ENCODE data around the gene CSH1. TPM values are rescaled to one million over a fixed set of nuclear protein-coding genes. Genes with fewer than 3 reads are reported as not detected.

The CSH1 gene
- total RNA-seq, 4 donors from 2014 or later = not detected

DNA sequence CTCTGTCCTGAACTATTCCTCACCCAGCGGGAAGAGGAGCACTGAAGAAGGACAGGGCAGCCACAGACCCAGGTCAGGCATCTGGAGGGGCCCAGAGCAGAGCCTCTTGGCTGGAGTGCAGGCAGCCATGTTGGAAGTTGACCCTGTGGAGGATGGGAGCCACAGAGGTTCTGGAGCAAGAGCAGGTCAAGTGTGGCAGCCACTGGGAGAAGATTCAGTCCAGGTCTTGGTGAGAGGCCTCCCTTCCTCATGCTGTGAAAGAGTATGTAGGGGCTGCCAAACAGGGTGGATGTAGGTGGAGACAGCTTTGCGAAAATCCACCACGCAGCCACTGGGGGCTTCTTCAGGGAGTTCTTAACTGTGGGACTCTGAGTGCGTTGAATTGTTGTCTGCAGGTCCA, 36.3 kb upstream of the CSH1 start:
- H3K27me3 ChIP-seq = peaks cover 17% of the 10 kb centered on the region
- no peak for ATAC-seq
- no peak overlapping the region for H3K4me3 ChIP-seq
- H3K36me3 ChIP-seq = no peaks in the 10 kb centered on the region
- no peak overlapping the region for H3K27ac ChIP-seq
- no peak for TF ChIP-seq POLR2A (IDR thresholded peaks at IDR 0.05)
- TF ChIP-seq POLR2AphosphoS5 (IDR thresholded peaks at IDR 0.05) = no peak
- TF ChIP-seq EP300 (IDR thresholded peaks at IDR 0.05) = no peak
- TF ChIP-seq, protein P1, sequence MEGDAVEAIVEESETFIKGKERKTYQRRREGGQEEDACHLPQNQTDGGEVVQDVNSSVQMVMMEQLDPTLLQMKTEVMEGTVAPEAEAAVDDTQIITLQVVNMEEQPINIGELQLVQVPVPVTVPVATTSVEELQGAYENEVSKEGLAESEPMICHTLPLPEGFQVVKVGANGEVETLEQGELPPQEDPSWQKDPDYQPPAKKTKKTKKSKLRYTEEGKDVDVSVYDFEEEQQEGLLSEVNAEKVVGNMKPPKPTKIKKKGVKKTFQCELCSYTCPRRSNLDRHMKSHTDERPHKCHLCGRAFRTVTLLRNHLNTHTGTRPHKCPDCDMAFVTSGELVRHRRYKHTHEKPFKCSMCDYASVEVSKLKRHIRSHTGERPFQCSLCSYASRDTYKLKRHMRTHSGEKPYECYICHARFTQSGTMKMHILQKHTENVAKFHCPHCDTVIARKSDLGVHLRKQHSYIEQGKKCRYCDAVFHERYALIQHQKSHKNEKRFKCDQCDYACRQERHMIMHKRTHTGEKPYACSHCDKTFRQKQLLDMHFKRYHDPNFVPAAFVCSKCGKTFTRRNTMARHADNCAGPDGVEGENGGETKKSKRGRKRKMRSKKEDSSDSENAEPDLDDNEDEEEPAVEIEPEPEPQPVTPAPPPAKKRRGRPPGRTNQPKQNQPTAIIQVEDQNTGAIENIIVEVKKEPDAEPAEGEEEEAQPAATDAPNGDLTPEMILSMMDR (IDR thresholded peaks at IDR 0.05) = no peak
- peaks cover 0 to 17% (median 4%) of the 10 kb centered on the region in 3 donors for H3K4me1 ChIP-seq
- WGBS, 2 donors (ENCODE audit: low coverage in 1 of 2) = 90% methylated on average over 2 of the region's 4 CpGs; no CpG with 5 or more reads in 1 of the 2 donors
- no peaks in the 10 kb centered on the region for H3K9me3 ChIP-seq

DNA sequence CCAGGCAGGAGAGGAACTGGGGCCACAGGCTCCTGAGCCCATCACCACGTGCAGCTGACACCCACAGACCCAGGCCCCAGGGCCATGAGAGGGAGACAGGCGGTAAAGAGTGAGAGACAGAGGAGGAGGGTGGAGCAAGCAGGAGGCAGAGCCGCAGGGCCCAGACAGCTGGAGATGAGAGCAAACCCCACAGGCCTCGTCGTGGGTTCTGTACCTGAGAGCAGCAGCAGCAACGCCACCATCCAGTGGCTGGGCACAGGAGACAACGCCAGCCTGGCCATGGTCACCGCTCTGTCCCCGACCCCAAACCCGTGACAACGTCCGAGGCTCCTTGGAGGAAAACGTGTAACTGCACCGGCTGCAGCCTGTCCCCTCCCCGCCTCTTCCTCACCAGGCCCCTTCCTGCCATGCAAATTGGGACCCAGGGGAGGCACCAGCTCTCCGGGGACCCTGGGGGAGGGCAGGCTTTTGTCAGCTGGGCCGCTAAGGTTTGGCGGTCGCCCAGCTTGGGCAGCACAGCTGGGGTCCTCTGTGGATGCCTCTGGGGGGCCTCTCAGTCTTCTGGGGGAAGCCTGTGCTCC, 35.7 kb upstream of the CSH1 start, which contains the start of gene CD79B:
TSS of gene CD79B (minus strand) at position 351 of the 581 bp plus-strand sequence. CDS start at position 281, 70 bp downstream.
- WGBS, 2 donors (ENCODE audit: low coverage in 1 of 2) = 20% methylated on average over 1 of the region's 19 CpGs; no CpG with 5 or more reads in 1 of the 2 donors
- no peak for ATAC-seq
- Histone ChIP-seq H3K4me1 (peaks cover 0 to 17% (median 4%) of the 10 kb centered on the region in 3 donors), H3K9me3 (no peaks in the 10 kb centered on the region), H3K27me3 (peaks cover 17% of the 10 kb centered on the region), H3K27ac (peak within 1 kb of the TSS in 3 of 4 donors; percentile 53 to 72 (median 54)), H3K4me3 (peak within 1 kb of the TSS in 1 of 2 donors; percentile 16), H3K36me3 (no peaks in the 10 kb centered on the region)
- no peak for TF ChIP-seq POLR2A (IDR thresholded peaks at IDR 0.05)
- TF ChIP-seq, protein P1 (IDR thresholded peaks at IDR 0.05) = no peak
- TF ChIP-seq EP300 (IDR thresholded peaks at IDR 0.05) = no peak
- no peak for TF ChIP-seq POLR2AphosphoS5 (IDR thresholded peaks at IDR 0.05)

DNA sequence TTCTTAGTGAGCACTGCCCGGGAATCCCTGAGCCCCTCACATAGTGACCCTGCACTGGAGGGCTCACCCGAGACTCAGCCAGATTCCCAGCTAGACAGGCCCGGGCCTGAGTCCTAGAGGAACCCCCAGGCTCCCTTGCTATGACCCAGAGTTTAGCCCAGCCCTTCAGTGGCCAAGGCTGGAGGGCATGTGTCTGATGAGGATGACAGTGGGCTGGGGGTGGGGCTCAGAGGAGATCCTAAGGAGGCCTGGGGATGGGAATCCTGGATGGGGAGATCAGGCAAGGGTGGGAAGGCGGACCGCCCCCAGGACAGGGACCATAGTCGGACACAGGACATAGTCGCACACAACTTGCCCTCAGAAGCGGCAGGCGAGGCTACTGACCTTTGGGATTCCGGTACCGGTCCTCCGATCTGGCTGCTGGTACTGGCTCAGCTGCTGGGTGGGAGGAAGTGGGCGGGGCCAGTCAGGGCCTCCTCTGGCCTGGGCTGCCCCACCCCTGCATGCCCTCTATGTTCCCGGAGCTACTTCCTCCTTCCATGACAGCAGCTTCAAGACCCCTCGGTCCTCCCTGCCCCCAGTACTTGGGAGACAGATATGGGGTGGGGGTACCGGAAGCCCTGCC, 34.7 kb upstream of the CSH1 start:
- Histone ChIP-seq H3K27ac (peak overlapping the region in 3 of 4 donors; percentile 54 to 72 (median 54)), H3K27me3 (peaks cover 17% of the 10 kb centered on the region), H3K4me1 (peaks cover 0 to 17% (median 4%) of the 10 kb centered on the region in 3 donors), H3K36me3 (no peaks in the 10 kb centered on the region), H3K9me3 (no peaks in the 10 kb centered on the region), H3K4me3 (peak overlapping the region in 1 of 2 donors; percentile 16)
- ATAC-seq = peak; percentile 76
- TF ChIP-seq EP300 (IDR thresholded peaks at IDR 0.05) (no peak), POLR2A (IDR thresholded peaks at IDR 0.05) (no peak), POLR2AphosphoS5 (IDR thresholded peaks at IDR 0.05) (no peak)
- TF ChIP-seq, protein P1 (IDR thresholded peaks at IDR 0.05) = no peak
- 80% methylated on average over 8 of the region's 16 CpGs; no CpG with 5 or more reads in 1 of the 2 donors for WGBS, 2 donors (ENCODE audit: low coverage in 1 of 2)

DNA sequence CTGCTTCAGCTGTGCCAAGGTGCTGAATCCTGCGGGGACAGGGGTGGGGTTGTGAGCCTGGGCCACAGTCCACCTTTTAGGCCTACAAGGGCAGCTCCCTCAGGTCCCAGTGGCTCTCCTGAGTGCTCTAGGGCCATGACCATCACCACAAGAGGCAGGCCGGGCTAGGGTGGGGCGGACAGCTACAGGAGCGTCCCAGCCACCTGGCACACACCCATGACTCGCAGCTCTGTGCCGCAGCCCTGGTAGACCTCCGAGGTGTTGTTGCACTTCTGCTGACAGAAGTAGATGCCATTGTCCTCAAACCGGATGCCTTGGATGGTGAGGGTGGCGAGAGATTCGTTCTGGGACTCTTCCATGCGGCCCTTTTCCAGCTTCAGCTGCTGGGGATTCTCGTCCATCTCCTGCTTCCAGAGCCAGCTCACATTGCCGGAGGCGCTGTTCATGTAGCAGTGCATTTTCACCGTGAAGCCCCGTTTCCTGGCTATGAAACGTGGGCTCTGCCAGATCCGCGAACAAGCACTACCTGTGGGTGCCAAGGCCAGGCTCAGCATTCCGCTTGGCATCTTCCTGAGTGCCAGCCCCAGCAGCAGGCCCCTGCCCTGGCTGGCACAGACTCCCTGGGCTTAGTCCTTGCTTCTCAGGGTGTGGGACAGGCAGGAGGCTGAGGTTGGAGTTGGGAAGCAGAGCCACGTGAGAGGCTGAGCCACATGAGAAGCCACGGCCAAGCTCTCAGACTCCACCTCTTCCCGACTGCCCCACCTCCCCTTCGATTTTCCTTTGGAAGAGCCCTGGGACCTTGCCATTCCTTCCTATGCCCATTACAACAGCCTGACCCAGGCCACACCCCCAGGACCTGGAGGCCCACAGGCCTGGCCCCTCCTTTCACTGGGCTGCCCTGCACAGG, 33.7 kb upstream of the CSH1 start:
- Histone ChIP-seq H3K4me3 (no peak overlapping the region), H3K27ac (peak overlapping the region in 3 of 4 donors; percentile 54 to 72 (median 54)), H3K36me3 (no peaks in the 10 kb centered on the region), H3K9me3 (no peaks in the 10 kb centered on the region), H3K4me1 (peaks cover 0 to 17% (median 4%) of the 10 kb centered on the region in 3 donors), H3K27me3 (peaks cover 10% of the 10 kb centered on the region)
- peak; percentile 67 for ATAC-seq
- no peak for TF ChIP-seq POLR2AphosphoS5 (IDR thresholded peaks at IDR 0.05)
- TF ChIP-seq EP300 (IDR thresholded peaks at IDR 0.05) = no peak
- TF ChIP-seq, protein P1 (IDR thresholded peaks at IDR 0.05) = no peak
- TF ChIP-seq POLR2A (IDR thresholded peaks at IDR 0.05) = no peak
- WGBS, 2 donors (ENCODE audit: low coverage in 1 of 2) = 84 to 100% methylated on average over 1 to 6 of the region's 24 CpGs

Data from gastroesophageal sphincter (tissue), 4 donors.